Measurements from ENCODE around the gene LRRC4B. TPM values are rescaled to one million over a fixed set of nuclear protein-coding genes. Genes with fewer than 3 reads are reported as not detected.

LRRC4B gene
- total and polyA plus RNA-seq, 2 of the 13 experiments (the other 11 are each of a cell fraction or from before 2014, with no cell fraction given): not detected

- TF ChIP-seq HMGXB3 (CRISPR knock-in tag; IDR thresholded peaks at IDR 0.05; ENCODE audit: borderline replicate concordance) (no peak), HMG20A (CRISPR knock-in tag; IDR thresholded peaks at IDR 0.05; ENCODE audit: borderline replicate concordance) (no peak), MED13 (CRISPR knock-in tag; IDR thresholded peaks at IDR 0.05) (no peak), GFI1 (CRISPR knock-in tag; IDR thresholded peaks at IDR 0.05; ENCODE audit: borderline replicate concordance) (peak; percentile 38; the same call in 1 of the 2 replicates), ZMYM4 (CRISPR knock-in tag; IDR thresholded peaks at IDR 0.05) (peak; percentile 42; the same call in 1 of the 2 replicates), DRAP1 (CRISPR knock-in tag; IDR thresholded peaks at IDR 0.05) (no peak), GTF3A (CRISPR knock-in tag; conservative IDR thresholded peaks at IDR 0.05) (no peak), MLX (CRISPR knock-in tag; IDR thresholded peaks at IDR 0.05) (no peak), ZFAT (CRISPR knock-in tag; conservative IDR thresholded peaks at IDR 0.05) (no peak), THRA (CRISPR knock-in tag; IDR thresholded peaks at IDR 0.05; ENCODE audit: borderline replicate concordance) (no peak), FOXP4 (CRISPR knock-in tag; IDR thresholded peaks at IDR 0.05) (no peak), SMC3 (IDR thresholded peaks at IDR 0.05; ENCODE audit: low read length) (no peak), NFATC3 (CRISPR knock-in tag; IDR thresholded peaks at IDR 0.05) (no peak; the same call in 1 of the 2 replicates), ELF4 (CRISPR knock-in tag; IDR thresholded peaks at IDR 0.05; ENCODE audit: borderline replicate concordance) (peak; percentile 42; the same call in 1 of the 2 replicates), DMAP1 (CRISPR knock-in tag; IDR thresholded peaks at IDR 0.05) (0 out of 2 replicates have a peak, but pooled peaks have one; percentile 31), CAMTA2 (CRISPR knock-in tag; IDR thresholded peaks at IDR 0.05; ENCODE audit: borderline replicate concordance) (no peak), TCF12 (IDR thresholded peaks at IDR 0.05) (no peak), TCF12 (CRISPR knock-in tag; IDR thresholded peaks at IDR 0.05) (no peak), CTCF (CRISPR knock-in tag; IDR thresholded peaks at IDR 0.05) (0 out of 2 replicates have a peak, but pooled peaks have one; percentile 15)
Observed at GRCh38 chr19:50511069-50511822, 57.0 kb downstream of the LRRC4B start, which contains the start of gene JOSD2 (continued).

Data from HepG2 (cell line).